Activated CD8-positive, alpha-beta T cell treated with anti-CD3 and anti-CD28 coated beads for 36 hours (primary cell): Measurements from ENCODE around the gene ZFYVE19. TPM values are rescaled to one million over a fixed set of nuclear protein-coding genes. Genes with fewer than 3 reads are reported as not detected.
"Not testable (repeated sequence)": the region's sequence is repeated elsewhere in the genome, so short reads cannot be mapped to it uniquely, and the experiment has no call there.

Experiments
- ATAC-seq: fragments of 200-7000 bp; cut with Tn5 transposase; one replicate; pipeline ENCODE4 v1.10.0; 2021; ENCODE audit warnings: mild to moderate bottlenecking, moderate library complexity
- CTCF ChIA-PET: fragments of 350-600 bp; sonication (Branson Sonifier 250); formaldehyde crosslinking; loops from one replicate; lab custom pipeline; 2021; ENCODE audit warnings: antibody characterized with exemption; lab: Charles Lee
- POLR2A ChIA-PET: fragments of 350-600 bp; sonication (Branson Sonifier 250); formaldehyde crosslinking; loops from one replicate; lab custom pipeline; 2021; ENCODE audit warnings: antibody characterized with exemption; lab: Charles Lee
- DNase-seq: peaks from one replicate; pipeline ENCODE4 v3.0.0-alpha.2; 2020
- H3K27ac Mint-ChIP-seq: one replicate; pipeline ENCODE4 v1.8.0; 2021; ENCODE audit warnings: mild to moderate bottlenecking, mixed read lengths
- H3K27me3 Mint-ChIP-seq: one replicate; pipeline ENCODE4 v1.8.0; 2021; ENCODE audit warnings: mixed read lengths
- H3K36me3 Mint-ChIP-seq: one replicate; pipeline ENCODE4 v1.8.0; 2021; ENCODE audit warnings: low read depth, mixed read lengths
- H3K4me1 Mint-ChIP-seq: one replicate; pipeline ENCODE4 v1.8.0; 2021; ENCODE audit warnings: low read depth, mixed read lengths
- H3K4me3 Mint-ChIP-seq: one replicate; pipeline ENCODE4 v1.8.0; 2021; ENCODE audit warnings: mild to moderate bottlenecking, moderate library complexity, mixed read lengths
- H3K9me3 Mint-ChIP-seq: one replicate; pipeline ENCODE4 v1.8.0; 2021; ENCODE audit warnings: mixed read lengths
- intact Hi-C: fragments of 100-400 bp; cut with micrococcal nuclease; formaldehyde crosslinking; loops from one replicate; pipeline ENCODE4 v1.10.0; 2022
- total RNA-seq, 2 experiments: library from RNA; stranded (reverse); gene quantifications; one replicate each; pipeline ENCODE4 v1.2.3, GENCODE V29; 2021
- TF ChIP-seq, protein P1 (sequence below): fragments of 200-600 bp; IDR thresholded peaks from one replicate; pipeline ENCODE4 v1.8.0; 2022; ENCODE audit warnings: antibody characterized with exemption, mild to moderate bottlenecking

ZFYVE19 gene
- total RNA-seq, 2 experiments from 2014 or later: 20.1 to 22.7 TPM

DNA sequence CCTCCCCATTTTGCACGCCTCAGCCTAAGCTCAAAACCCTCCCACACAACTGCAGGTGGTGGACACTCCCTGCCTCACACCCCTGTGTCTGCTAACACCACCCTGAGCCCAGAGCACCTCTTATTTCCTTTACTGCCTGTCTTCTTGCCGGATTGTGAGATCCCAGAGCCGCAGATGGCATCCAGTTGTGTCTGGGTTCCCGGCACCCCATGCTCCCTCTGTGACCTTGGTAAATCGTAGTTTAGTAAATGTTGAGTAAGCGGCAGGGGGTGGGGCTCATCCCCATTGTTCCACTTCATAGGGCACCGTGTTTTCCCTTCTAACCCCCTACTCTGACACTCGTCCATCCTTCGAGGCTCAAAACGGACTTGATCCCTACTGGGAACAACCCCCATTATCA is 51.8 kb downstream of the ZFYVE19 start:
- no peak for ATAC-seq
- Mint-ChIP-seq H3K4me3 (no peak overlapping the region), H3K27ac (no peak overlapping the region), H3K4me1 (peaks cover 5% of the 10 kb centered on the region), H3K36me3 (no peaks in the 10 kb centered on the region), H3K27me3 (no peaks in the 10 kb centered on the region), H3K9me3 (no peaks in the 10 kb centered on the region)
- POLR2A ChIA-PET: interaction anchor here (2.0 to 5.7 kb wide), 3 partner anchors 12 to 36 kb away, joined by 8 to 45 read pairs (median 12); partner anchors contain the start of gene VPS18
- no peak for DNase-seq
- TF ChIP-seq, protein P1, sequence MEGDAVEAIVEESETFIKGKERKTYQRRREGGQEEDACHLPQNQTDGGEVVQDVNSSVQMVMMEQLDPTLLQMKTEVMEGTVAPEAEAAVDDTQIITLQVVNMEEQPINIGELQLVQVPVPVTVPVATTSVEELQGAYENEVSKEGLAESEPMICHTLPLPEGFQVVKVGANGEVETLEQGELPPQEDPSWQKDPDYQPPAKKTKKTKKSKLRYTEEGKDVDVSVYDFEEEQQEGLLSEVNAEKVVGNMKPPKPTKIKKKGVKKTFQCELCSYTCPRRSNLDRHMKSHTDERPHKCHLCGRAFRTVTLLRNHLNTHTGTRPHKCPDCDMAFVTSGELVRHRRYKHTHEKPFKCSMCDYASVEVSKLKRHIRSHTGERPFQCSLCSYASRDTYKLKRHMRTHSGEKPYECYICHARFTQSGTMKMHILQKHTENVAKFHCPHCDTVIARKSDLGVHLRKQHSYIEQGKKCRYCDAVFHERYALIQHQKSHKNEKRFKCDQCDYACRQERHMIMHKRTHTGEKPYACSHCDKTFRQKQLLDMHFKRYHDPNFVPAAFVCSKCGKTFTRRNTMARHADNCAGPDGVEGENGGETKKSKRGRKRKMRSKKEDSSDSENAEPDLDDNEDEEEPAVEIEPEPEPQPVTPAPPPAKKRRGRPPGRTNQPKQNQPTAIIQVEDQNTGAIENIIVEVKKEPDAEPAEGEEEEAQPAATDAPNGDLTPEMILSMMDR: no peak
- intact Hi-C loops: loop anchor here (2.0 kb wide), 1 partner anchor 34 kb away; no protein-coding TSS in a partner anchor
- CTCF ChIA-PET: interaction anchor here (0.6 to 4.7 kb wide), 42 partner anchors 9 to 414 kb away, joined by 3 to 65 read pairs (median 4); partner anchors contain the start of genes C15orf62, PPP1R14D and SPINT1

DNA sequence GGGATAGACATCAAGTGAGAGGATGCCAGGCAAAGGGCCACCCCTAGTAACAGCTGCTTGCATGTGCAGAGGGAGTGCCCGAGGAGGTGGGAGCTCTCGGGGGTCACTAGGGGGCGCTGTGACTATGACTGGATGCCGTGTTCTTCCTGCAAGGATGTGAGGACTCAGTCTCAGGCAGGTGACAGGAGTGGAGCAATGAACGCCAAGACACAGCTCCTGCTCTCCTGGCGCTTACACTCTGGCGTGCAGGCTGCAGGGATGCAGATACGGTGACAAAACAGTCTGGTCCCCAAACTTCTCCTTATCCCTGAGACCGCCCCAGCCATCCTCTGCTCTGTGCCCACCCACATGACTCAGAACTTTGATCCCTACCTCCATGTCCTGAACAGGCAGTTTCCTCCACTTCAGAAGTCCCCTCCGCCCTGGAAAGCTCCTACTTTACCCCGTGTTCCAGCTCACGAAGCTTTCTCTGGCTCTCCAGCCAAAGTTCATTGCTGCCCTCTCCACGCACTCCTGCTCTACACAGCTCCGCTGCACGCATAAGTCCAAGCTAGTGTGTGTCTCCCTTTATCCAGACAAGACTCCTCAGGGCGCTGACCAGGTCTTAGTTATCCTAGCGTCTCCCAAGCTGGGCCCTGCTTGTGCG is 52.4 kb downstream of the ZFYVE19 start:
- Mint-ChIP-seq H3K36me3 (no peaks in the 10 kb centered on the region), H3K4me1 (peaks cover 5% of the 10 kb centered on the region), H3K27me3 (no peaks in the 10 kb centered on the region), H3K27ac (no peak overlapping the region), H3K9me3 (no peaks in the 10 kb centered on the region), H3K4me3 (no peak overlapping the region)
- DNase-seq (peak; percentile 95), ATAC-seq (peak; percentile 85)
- TF ChIP-seq, protein P1: peak; percentile 93
- ChIA-PET CTCF (interaction anchor here (0.6 to 4.7 kb wide), 34 partner anchors 9 to 414 kb away, joined by 3 to 65 read pairs (median 4); partner anchors contain the start of genes DNAJC17, PPP1R14D, SPINT1 and ZFYVE19), POLR2A (interaction anchor here (0.5 to 5.7 kb wide), 5 partner anchors 11 to 1729 kb away, joined by 3 to 45 read pairs (median 8); partner anchors contain the start of gene VPS18)
- intact Hi-C loops: loop anchor here (2.0 kb wide), 1 partner anchor 33 kb away; no protein-coding TSS in a partner anchor

DNA sequence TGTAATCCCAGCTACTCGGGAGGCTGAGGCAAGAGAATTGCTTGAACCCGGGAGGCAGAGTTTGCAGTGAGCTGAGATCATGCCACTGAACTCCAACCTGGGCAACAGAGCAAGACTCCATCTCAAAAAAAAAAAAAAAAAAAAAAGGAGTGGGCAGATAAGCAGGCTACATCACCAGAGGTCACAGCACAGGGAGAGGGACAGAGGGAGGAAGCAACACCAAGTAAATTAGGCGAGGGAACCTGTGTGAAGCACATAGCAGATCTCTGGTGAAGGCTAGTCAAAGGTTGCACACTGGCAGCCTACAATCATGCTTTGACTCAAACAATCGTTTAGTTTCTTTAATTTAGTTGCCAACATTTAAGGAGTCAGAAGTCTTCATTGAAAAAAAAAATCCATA is 54.3 kb downstream of the ZFYVE19 start:
- ATAC-seq, H3K4me3 Mint-ChIP-seq, DNase-seq, H3K27me3 Mint-ChIP-seq, H3K4me1 Mint-ChIP-seq, H3K36me3 Mint-ChIP-seq, H3K9me3 Mint-ChIP-seq, intact Hi-C loops, H3K27ac Mint-ChIP-seq: not testable (repeated sequence)
- POLR2A ChIA-PET: interaction anchor here (1.1 to 5.7 kb wide), 2 partner anchors 34 to 93 kb away, joined by 4 to 45 read pairs; partner anchors contain the start of gene VPS18
- CTCF ChIA-PET: interaction anchor here (0.7 kb wide), 1 partner anchor 92 kb away, joined by 3 read pairs; the partner anchor contains the start of gene CHAC1

DNA sequence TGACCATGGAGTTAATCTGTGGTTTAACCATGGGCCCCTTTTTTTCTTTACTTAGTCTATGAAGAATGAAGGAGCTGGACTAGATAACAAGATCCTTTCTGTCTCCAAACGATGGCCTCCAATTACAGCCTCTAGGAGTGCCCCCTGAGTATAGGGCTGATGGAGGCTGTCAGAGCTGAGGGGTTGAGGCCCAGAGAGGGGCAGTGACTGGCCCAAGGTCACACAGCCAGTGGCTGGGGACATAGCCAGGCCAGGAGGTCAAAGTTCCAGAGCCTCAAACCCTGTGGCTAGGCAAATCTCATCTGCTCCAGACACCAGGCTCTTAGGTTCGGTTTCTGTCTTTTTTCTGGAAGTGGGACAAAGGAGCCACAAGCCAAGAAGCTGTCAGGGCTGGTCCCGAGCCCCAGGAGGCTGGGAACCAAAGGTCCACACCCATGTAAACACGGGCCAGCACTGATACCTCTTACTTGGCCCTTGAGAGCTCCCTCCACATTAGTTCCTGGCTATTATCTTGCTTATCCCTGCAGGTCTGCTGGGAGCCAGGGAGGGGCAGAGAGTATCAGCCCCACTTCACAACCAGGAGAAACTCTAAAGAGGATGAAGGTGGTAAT is 56.9 kb downstream of the ZFYVE19 start:
- no peaks in the 10 kb centered on the region for H3K36me3 Mint-ChIP-seq
- ChIA-PET POLR2A (interaction anchor here (1.3 to 1.6 kb wide), 4 partner anchors 10 to 61 kb away, joined by 3 to 5 read pairs (median 4); partner anchors contain the start of genes RHOV and VPS18), CTCF (no interaction called here)
- TF ChIP-seq, protein P1: no peak
- intact Hi-C loops: no loop called here
- no peak overlapping the region for H3K4me3 Mint-ChIP-seq
- no peaks in the 10 kb centered on the region for H3K27me3 Mint-ChIP-seq
- no peaks in the 10 kb centered on the region for H3K9me3 Mint-ChIP-seq
- ATAC-seq: no peak
- H3K4me1 Mint-ChIP-seq: no peaks in the 10 kb centered on the region
- H3K27ac Mint-ChIP-seq: no peak overlapping the region
- no peak for DNase-seq

Other genes with a start within 250 kb of the ZFYVE19 start
- gene CCDC32, start 242.0 kb upstream of the ZFYVE19 start, total RNA-seq: 10 to 100 TPM; 21.3 to 22.0 TPM
- gene RPUSD2, start 237.8 kb upstream of the ZFYVE19 start, total RNA-seq: 10 to 100 TPM; 17.2 to 19.0 TPM
- gene KNL1, start 212.8 kb upstream of the ZFYVE19 start, total RNA-seq: 10 to 100 TPM; 20.9 to 22.8 TPM
- gene RAD51, start 111.9 kb upstream of the ZFYVE19 start, total RNA-seq: 10 to 100 TPM; 66.5 to 77.0 TPM
- gene RMDN3, start 51.8 kb upstream of the ZFYVE19 start, total RNA-seq: 10 to 100 TPM; 20.8 to 21.6 TPM
- gene GCHFR, start 43.0 kb upstream of the ZFYVE19 start, total RNA-seq: 10 to 100 TPM; 44.8 to 46.6 TPM
- under 1 TPM; 0.61 to 0.63 TPM for gene C15orf62, start 37.1 kb upstream of the ZFYVE19 start, total RNA-seq
- gene DNAJC17, start 384 bp downstream of the ZFYVE19 start, total RNA-seq: 10 to 100 TPM; 35.8 to 35.9 TPM
- not detected for gene PPP1R14D, start 21.6 kb downstream of the ZFYVE19 start, total RNA-seq
- gene SPINT1, start 37.0 kb downstream of the ZFYVE19 start, total RNA-seq: 1 to 10 TPM; 6.3 to 6.5 TPM
- under 1 TPM; 0.40 to 0.41 TPM for gene RHOV, start 67.1 kb downstream of the ZFYVE19 start, total RNA-seq
- gene VPS18, start 87.4 kb downstream of the ZFYVE19 start, total RNA-seq: 1 to 10 TPM; 6.1 TPM
- not detected for gene DLL4, start 122.3 kb downstream of the ZFYVE19 start, total RNA-seq
- 10 to 100 TPM; 21.9 to 22.6 TPM for gene CHAC1, start 146.4 kb downstream of the ZFYVE19 start, total RNA-seq